OCI-LY7 (cell line): Measurements from ENCODE around the gene PRSS48.

Experiments used
- CTCF ChIP-seq: fragments of 200-600 bp; sonication (generic); conservative IDR thresholded peaks from 2 replicates; pipeline ENCODE4 v1.5.1; 2014; ENCODE audit warnings: mild to moderate bottlenecking, antibody characterized with exemption, low read length, moderate library complexity, mixed read lengths
- EZH2phosphoT487 ChIP-seq: fragments of 200-600 bp; sonication (generic); IDR thresholded peaks from 2 replicates; pipeline ENCODE4 v1.6.1; 2018; ENCODE audit warnings: low read depth, borderline replicate concordance, mild to moderate bottlenecking, mixed run types, antibody characterized with exemption, low read length, moderate library complexity, mixed read lengths

DNA sequence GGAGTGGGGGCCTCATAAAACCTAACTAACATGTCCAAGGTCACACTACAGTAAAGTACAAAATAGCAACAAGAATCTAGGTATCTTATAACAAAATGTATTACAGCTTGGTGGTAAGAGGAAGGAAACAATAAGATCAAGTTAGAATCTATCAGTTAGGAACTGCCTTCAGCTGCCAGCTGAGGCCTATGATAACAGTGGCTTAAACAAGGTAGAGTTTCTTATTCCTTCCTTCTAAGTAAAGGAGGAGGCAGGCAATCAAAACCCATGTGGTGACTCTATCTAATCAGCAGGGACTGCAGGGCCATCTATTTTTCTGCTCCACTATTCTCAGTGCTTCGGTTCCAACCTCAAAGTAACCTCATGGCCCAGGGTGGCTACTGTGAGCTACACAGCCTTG, 37.5 kb downstream of the PRSS48 start:
- TF ChIP-seq CTCF (no peak), EZH2phosphoT487 (no peak)
